Panc1 (cell line): Measurements from ENCODE around the gene GRSF1.

Experiments used
- SIN3A ChIP-seq: IDR thresholded peaks from 2 replicates; pipeline ENCODE4 v1.6.1; 2012; ENCODE audit warnings: low read depth, mild to moderate bottlenecking, low read length, moderate library complexity, borderline replicate concordance; ENCODE audit not compliant: insufficient read depth
- TCF7L2 ChIP-seq: IDR thresholded peaks from 2 replicates; pipeline ENCODE4 v1.6.1; 2011; ENCODE audit warnings: mild to moderate bottlenecking, low read depth, low read length, inconsistent platforms
- TF ChIP-seq, protein P1 (sequence below): fragments of 450-650 bp; IDR thresholded peaks from 2 replicates; pipeline ENCODE4 v1.5.1; 2017; ENCODE audit warnings: mild to moderate bottlenecking
- TF ChIP-seq, protein P2 (sequence below), 2 experiments: IDR thresholded peaks; 2 replicates each; pipeline ENCODE4 v1.6.1; 2011 to 2012; ENCODE audit warnings: low read depth in 2 of 2, control low read depth in 1 of 2, low read length in 1 of 2, mild to moderate bottlenecking in 1 of 2, moderate library complexity in 1 of 2; ENCODE audit not compliant: insufficient read depth in 1 of 2

GRCh38 chr4:70863099-70863790 is 23.6 kb upstream of the GRSF1 start:
- TF ChIP-seq TCF7L2 (no peak), SIN3A (no peak)
- TF ChIP-seq, protein P1, sequence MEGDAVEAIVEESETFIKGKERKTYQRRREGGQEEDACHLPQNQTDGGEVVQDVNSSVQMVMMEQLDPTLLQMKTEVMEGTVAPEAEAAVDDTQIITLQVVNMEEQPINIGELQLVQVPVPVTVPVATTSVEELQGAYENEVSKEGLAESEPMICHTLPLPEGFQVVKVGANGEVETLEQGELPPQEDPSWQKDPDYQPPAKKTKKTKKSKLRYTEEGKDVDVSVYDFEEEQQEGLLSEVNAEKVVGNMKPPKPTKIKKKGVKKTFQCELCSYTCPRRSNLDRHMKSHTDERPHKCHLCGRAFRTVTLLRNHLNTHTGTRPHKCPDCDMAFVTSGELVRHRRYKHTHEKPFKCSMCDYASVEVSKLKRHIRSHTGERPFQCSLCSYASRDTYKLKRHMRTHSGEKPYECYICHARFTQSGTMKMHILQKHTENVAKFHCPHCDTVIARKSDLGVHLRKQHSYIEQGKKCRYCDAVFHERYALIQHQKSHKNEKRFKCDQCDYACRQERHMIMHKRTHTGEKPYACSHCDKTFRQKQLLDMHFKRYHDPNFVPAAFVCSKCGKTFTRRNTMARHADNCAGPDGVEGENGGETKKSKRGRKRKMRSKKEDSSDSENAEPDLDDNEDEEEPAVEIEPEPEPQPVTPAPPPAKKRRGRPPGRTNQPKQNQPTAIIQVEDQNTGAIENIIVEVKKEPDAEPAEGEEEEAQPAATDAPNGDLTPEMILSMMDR: no peak
- TF ChIP-seq, protein P2, sequence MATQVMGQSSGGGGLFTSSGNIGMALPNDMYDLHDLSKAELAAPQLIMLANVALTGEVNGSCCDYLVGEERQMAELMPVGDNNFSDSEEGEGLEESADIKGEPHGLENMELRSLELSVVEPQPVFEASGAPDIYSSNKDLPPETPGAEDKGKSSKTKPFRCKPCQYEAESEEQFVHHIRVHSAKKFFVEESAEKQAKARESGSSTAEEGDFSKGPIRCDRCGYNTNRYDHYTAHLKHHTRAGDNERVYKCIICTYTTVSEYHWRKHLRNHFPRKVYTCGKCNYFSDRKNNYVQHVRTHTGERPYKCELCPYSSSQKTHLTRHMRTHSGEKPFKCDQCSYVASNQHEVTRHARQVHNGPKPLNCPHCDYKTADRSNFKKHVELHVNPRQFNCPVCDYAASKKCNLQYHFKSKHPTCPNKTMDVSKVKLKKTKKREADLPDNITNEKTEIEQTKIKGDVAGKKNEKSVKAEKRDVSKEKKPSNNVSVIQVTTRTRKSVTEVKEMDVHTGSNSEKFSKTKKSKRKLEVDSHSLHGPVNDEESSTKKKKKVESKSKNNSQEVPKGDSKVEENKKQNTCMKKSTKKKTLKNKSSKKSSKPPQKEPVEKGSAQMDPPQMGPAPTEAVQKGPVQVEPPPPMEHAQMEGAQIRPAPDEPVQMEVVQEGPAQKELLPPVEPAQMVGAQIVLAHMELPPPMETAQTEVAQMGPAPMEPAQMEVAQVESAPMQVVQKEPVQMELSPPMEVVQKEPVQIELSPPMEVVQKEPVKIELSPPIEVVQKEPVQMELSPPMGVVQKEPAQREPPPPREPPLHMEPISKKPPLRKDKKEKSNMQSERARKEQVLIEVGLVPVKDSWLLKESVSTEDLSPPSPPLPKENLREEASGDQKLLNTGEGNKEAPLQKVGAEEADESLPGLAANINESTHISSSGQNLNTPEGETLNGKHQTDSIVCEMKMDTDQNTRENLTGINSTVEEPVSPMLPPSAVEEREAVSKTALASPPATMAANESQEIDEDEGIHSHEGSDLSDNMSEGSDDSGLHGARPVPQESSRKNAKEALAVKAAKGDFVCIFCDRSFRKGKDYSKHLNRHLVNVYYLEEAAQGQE (IDR thresholded peaks at IDR 0.05; ENCODE audit: insufficient read depth in 1 of 2, low read depth in 2 of 2, low read length in 1 of 2): no peak
